Duodenal mucosa (tissue), 2 donors: Measurements from ENCODE around the gene MDM2.

Experiments used
- H3K27ac ChIP-seq: one replicate; pipeline ENCODE4 v1.7.0; 2013; ENCODE audit warnings: low read depth, low read length
- H3K27me3 ChIP-seq, 2 donors: one replicate each; pipeline ENCODE4 v1.7.0; 2013; ENCODE audit warnings: low read length in 2 of 2, control low read depth in 1 of 2; ENCODE audit not compliant: insufficient read depth in 2 of 2, control insufficient read depth in 1 of 2
- H3K36me3 ChIP-seq, 2 donors: one replicate each; pipeline ENCODE4 v1.7.0; 2013; ENCODE audit warnings: low read length in 2 of 2, control low read depth in 1 of 2; ENCODE audit not compliant: insufficient read depth in 2 of 2, control insufficient read depth in 1 of 2
- H3K4me1 ChIP-seq, 2 donors: one replicate each; pipeline ENCODE4 v1.7.0; 2013; ENCODE audit warnings: low read length in 2 of 2, control low read depth in 1 of 2; ENCODE audit not compliant: insufficient read depth in 2 of 2, control insufficient read depth in 1 of 2
- H3K4me3 ChIP-seq, 2 donors: one replicate each; pipeline ENCODE4 v1.7.0; 2013; ENCODE audit warnings: low read length in 2 of 2, low read depth in 1 of 2
- H3K9ac ChIP-seq, 2 donors: one replicate each; pipeline ENCODE4 v1.7.0; 2013; ENCODE audit warnings: low read length in 2 of 2, low read depth in 1 of 2
- H3K9me3 ChIP-seq, 2 donors: one replicate each; pipeline ENCODE4 v1.7.0; 2013; ENCODE audit warnings: low read length in 2 of 2, control low read depth in 1 of 2; ENCODE audit not compliant: control insufficient read depth in 1 of 2

Gene MDM2

DNA sequence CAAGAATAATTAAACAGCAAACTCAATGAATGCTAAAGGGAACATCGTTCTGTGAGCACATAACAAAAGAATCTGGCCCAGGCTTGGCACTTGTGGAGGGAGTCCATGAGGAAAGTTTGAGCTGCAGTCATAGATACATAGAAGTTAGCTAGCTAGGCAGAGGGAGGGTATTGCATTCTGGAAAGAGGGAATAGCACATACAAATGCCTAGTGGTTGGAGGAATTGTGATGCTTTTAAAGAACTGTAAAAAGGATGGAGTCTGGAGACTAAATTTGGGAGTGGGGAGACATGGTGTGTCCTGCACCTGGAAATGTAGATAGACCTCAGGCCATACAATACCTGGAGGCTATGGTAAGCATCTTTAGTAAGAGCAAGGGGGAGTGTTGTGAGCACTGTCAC lies 38.0 kb upstream of the MDM2 start:
- no peaks in the 10 kb centered on the region for H3K9me3 ChIP-seq
- H3K27me3 ChIP-seq = no peaks in the 10 kb centered on the region
- no peaks in the 10 kb centered on the region for H3K4me1 ChIP-seq
- H3K27ac ChIP-seq = no peak overlapping the region
- H3K36me3 ChIP-seq = no peaks in the 10 kb centered on the region
- H3K9ac ChIP-seq = no peak overlapping the region
- H3K4me3 ChIP-seq = no peak overlapping the region

DNA sequence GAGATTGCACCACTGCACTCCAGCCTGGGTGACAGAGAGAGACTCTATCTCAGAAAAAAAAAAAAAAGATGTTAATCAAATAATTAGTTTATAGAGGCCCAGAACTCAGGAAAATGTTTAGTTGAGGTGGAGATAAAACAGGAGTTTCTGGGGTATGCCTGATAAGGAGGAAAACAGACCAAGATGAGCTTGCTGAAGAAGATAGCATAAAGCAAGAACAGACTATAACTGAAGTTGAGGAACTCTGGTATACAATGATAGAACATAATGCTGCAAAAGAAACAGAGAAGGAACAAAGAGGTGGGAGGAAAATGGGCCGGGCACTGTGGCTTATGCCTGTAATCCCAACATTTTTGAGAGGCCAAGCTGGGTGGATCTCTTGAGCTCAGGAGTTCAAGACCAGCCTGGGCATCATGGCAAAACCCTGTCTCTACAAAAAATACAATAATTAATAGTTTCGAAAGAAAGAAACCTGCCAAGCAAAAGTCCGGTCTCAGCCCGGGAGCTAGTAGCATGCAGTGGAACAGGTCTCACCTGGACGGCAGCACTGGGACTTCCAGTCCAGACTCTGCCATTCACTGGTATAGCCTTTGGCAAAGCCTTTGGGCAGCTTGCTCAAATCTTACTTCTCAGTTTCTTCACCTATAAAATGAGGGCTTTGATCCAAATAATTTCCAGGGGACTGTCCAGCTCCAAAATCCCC lies 36.6 kb upstream of the MDM2 start:
- H3K4me1 ChIP-seq = no peaks in the 10 kb centered on the region
- H3K27me3 ChIP-seq = no peaks in the 10 kb centered on the region
- no peak overlapping the region for H3K9ac ChIP-seq
- no peak overlapping the region for H3K27ac ChIP-seq
- H3K36me3 ChIP-seq = no peaks in the 10 kb centered on the region
- H3K9me3 ChIP-seq = no peaks in the 10 kb centered on the region
- H3K4me3 ChIP-seq = no peak overlapping the region

DNA sequence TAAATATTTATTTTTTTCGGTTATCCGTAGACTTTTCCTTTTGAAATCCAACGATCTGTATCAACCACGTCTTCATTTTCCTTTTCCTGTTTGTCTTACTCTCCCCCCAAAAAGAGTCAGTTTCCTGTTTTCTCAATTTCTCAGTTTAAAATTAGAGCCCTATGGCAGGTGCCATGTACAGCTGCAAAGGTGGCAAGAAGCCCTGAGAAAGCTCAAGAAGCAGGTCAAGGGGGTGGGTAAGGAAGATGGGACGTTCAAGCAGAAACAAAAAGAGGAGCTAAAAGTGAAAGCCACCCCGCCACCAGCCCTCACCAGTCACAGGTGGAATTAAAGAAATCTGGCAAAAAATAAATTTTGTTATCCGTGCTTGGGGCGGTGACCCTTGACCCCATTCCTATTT lies 35.3 kb upstream of the MDM2 start:
- no peaks in the 10 kb centered on the region for H3K27me3 ChIP-seq
- no peak overlapping the region for H3K4me3 ChIP-seq
- no peaks in the 10 kb centered on the region for H3K4me1 ChIP-seq
- H3K9ac ChIP-seq = no peak overlapping the region
- no peaks in the 10 kb centered on the region for H3K9me3 ChIP-seq
- no peak overlapping the region for H3K27ac ChIP-seq
- H3K36me3 ChIP-seq = no peaks in the 10 kb centered on the region

DNA sequence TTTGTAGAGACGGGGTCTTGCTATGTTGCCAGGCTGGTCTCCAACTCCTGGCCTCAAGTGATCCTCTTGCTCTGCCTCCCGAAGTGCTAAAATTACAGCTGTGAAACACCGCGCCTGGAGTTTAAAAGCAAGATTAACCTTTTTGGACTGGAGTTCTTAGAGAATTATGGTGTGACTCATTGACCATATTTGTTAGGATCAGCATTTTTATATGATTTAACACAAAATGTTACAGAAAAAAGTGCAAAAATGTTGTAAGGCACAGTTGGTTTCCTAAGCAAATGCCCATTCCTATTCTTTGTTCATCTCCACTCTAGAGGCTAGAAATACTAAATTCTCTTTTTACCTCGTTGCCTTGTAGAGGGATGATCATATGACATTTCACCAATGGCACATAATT lies 34.4 kb upstream of the MDM2 start:
- Histone ChIP-seq H3K9me3 (no peaks in the 10 kb centered on the region), H3K27ac (no peak overlapping the region), H3K36me3 (no peaks in the 10 kb centered on the region), H3K9ac (no peak overlapping the region), H3K27me3 (no peaks in the 10 kb centered on the region), H3K4me3 (no peak overlapping the region), H3K4me1 (no peaks in the 10 kb centered on the region)

DNA sequence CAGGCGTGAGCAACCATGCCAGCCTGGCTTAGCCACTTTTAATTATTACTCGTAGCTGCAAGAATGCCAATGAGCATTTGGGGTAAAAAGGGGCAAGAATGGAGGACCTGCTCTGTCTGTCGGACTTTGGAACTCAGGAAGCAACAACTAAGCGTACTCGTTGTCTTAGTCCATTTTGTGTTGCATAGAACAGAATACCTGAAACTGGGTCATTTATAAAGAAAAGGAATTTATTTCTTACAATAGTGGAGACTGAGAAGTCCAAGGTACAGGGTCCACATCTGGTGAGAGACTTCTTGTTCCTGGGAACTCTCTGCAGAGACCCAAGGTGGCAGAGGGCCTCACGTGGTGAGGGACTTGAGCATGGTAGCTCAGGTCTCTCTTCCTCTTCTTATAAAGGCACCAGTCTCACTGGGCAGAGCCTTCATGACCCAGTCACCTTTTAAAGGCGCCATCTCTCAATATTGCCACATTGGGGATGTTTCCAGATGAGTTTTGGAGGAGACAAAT lies 32.8 kb upstream of the MDM2 start:
- Histone ChIP-seq H3K9me3 (no peaks in the 10 kb centered on the region), H3K27ac (no peak overlapping the region), H3K4me1 (no peaks in the 10 kb centered on the region), H3K9ac (no peak overlapping the region), H3K27me3 (no peaks in the 10 kb centered on the region), H3K4me3 (no peak overlapping the region), H3K36me3 (no peaks in the 10 kb centered on the region)

DNA sequence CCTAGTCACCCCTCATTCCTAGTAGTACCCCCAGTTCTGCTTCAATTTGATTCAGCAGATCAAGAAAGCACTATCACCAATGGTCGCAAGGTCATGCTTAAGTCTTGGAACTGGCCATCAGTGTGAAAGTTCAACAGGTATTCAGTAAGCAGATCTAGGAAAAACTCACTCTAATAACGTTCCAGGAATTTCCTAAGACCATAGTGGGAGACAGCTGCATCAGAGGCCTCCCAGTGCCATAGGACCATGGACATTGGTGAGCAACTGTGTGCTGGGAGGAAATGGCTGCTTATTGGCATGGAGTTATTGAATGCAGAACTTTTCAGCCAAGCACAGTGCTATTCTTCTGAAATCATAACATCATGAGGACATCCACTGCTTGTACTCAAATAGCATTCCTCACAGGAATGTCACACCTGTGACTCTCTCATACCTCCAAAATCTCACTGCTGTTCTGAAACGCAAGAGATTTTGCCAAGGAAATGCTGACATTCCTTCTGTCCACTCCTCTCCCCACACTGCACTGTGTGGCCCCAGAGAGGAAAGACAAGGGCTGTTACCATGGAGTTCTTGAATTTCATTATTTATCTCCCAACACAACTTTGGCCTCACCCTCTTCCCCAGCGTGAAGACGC lies 30.9 kb upstream of the MDM2 start:
- no peaks in the 10 kb centered on the region for H3K4me1 ChIP-seq
- no peak overlapping the region for H3K4me3 ChIP-seq
- no peak overlapping the region for H3K9ac ChIP-seq
- H3K36me3 ChIP-seq = no peaks in the 10 kb centered on the region
- H3K9me3 ChIP-seq = no peaks in the 10 kb centered on the region
- no peak overlapping the region for H3K27ac ChIP-seq
- H3K27me3 ChIP-seq = no peaks in the 10 kb centered on the region

DNA sequence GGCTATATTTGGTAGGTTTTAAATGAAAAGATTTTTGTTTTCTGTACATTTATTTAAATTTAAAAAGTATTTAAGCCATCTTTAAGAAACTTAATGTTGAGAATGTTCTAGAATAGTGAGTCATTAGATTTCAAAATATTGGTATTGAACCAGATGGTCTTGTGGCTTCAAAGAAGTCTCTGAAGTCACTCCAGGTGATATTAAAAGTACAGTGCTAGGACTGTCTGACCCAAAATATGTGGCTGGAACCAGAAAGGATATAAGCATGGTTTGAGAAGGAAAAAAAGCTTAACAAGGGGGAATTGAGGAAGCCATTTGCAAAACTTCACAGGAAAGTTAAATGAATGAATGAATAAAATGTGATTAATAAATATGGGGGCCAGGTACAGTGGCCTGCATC lies 28.7 kb upstream of the MDM2 start:
- no peak overlapping the region for H3K9ac ChIP-seq
- no peaks in the 10 kb centered on the region for H3K4me1 ChIP-seq
- no peak overlapping the region for H3K27ac ChIP-seq
- H3K9me3 ChIP-seq = no peaks in the 10 kb centered on the region
- no peak overlapping the region for H3K4me3 ChIP-seq
- H3K36me3 ChIP-seq = no peaks in the 10 kb centered on the region
- no peaks in the 10 kb centered on the region for H3K27me3 ChIP-seq

DNA sequence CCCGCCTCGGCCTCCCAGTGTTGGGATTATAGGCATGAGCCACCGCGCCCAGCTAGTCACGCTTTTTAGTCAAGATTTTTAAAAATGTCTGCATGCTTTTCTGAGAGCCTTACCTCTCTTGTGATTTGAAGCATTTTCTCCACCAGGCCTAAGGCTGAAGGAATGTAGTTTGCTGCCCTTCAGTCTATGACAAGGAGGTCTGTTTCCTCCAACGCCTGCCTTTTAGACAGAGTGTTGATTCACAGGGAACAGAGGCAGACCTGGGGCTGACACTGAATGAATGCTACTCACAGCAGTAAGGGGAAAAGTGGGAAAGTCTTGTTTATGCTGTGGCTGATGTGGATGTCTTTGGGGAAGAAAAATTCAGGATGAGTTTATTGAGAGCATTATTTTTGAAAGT lies 27.2 kb upstream of the MDM2 start:
- Histone ChIP-seq H3K27me3 (no peaks in the 10 kb centered on the region), H3K9ac (no peak overlapping the region), H3K4me3 (no peak overlapping the region), H3K36me3 (no peaks in the 10 kb centered on the region), H3K4me1 (peaks cover 3 to 6% of the 10 kb centered on the region in 2 donors), H3K27ac (no peak overlapping the region), H3K9me3 (no peaks in the 10 kb centered on the region)

DNA sequence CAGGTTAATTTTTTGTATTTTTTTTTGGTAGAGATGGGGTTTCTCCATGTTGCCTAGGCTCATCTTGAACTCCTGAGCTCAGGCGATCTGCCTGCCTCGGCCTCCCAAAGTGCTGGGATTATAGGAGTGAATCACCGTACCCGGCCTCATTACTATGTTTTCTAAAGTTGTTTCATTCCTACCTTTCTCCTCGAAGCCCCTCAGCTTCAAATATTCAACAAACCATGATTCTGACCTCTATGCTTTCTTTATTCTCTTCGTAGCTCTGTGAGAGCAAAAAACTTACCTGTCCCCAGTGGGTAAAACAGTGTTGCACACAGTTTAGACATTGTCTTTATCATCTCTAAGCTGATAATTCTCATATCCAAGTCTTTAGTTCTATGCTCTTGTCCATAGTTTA lies 26.2 kb upstream of the MDM2 start:
- Histone ChIP-seq H3K4me1 (peaks cover 7% of the 10 kb centered on the region in 2 donors), H3K9me3 (no peaks in the 10 kb centered on the region), H3K27me3 (no peaks in the 10 kb centered on the region), H3K9ac (no peak overlapping the region), H3K36me3 (no peaks in the 10 kb centered on the region), H3K27ac (no peak overlapping the region), H3K4me3 (no peak overlapping the region)

DNA sequence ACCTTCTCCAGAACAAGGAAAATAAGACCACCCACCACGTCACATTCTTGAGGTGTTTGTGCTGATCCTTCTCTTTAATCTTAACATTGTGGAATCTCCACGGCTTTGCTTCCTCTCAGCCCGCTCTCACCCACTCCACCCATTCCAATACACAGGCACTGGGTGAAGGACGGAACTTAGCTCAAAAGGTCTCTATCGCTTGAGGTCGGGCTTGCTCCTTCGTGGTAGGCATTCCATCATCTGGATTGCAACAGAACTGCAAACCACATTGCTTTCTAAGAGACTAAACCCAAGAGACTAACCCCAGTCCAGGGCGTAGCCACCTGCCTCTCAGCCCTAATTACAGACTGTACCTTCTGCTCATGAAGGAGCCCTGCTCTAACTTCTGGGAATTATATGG lies 24.0 kb upstream of the MDM2 start:
- Histone ChIP-seq H3K36me3 (no peaks in the 10 kb centered on the region), H3K4me3 (no peak overlapping the region), H3K4me1 (peaks cover 7 to 11% of the 10 kb centered on the region in 2 donors), H3K27me3 (no peaks in the 10 kb centered on the region), H3K9ac (no peak overlapping the region), H3K9me3 (no peaks in the 10 kb centered on the region), H3K27ac (no peak overlapping the region)
